Measurements from ENCODE around the gene FAM120B.
A peak's percentile ranks its signal among the peaks of the same experiment; 100 is the strongest.

Gene FAM120B

GRCh38 chr6:170404697-170405096, 98.1 kb downstream of the FAM120B start:
- no peak for ATAC-seq
- TF ChIP-seq ZNF70 (CRISPR knock-in tag; IDR thresholded peaks at IDR 0.05) (no peak), ZC3H10 (CRISPR knock-in tag; IDR thresholded peaks at IDR 0.05) (no peak), SNAI2 (CRISPR knock-in tag; IDR thresholded peaks at IDR 0.05) (no peak), ZFP3 (CRISPR knock-in tag; IDR thresholded peaks at IDR 0.05) (no peak), GLIS3 (CRISPR knock-in tag; IDR thresholded peaks at IDR 0.05) (no peak), BACH2 (CRISPR knock-in tag; IDR thresholded peaks at IDR 0.05; ENCODE audit: borderline replicate concordance) (no peak)

- ATAC-seq: peak; percentile 91
- TF ChIP-seq SNAI2 (CRISPR knock-in tag; IDR thresholded peaks at IDR 0.05) (no peak), BACH2 (CRISPR knock-in tag; IDR thresholded peaks at IDR 0.05; ENCODE audit: borderline replicate concordance) (no peak), ISL1 (CRISPR knock-in tag; IDR thresholded peaks at IDR 0.05) (peak; percentile 72; the same call in 1 of the 2 replicates), OSR1 (CRISPR knock-in tag; IDR thresholded peaks at IDR 0.05) (no peak)
- TF ChIP-seq, protein P1, sequence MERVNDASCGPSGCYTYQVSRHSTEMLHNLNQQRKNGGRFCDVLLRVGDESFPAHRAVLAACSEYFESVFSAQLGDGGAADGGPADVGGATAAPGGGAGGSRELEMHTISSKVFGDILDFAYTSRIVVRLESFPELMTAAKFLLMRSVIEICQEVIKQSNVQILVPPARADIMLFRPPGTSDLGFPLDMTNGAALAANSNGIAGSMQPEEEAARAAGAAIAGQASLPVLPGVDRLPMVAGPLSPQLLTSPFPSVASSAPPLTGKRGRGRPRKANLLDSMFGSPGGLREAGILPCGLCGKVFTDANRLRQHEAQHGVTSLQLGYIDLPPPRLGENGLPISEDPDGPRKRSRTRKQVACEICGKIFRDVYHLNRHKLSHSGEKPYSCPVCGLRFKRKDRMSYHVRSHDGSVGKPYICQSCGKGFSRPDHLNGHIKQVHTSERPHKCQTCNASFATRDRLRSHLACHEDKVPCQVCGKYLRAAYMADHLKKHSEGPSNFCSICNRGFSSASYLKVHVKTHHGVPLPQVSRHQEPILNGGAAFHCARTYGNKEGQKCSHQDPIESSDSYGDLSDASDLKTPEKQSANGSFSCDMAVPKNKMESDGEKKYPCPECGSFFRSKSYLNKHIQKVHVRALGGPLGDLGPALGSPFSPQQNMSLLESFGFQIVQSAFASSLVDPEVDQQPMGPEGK (CRISPR knock-in tag; IDR thresholded peaks at IDR 0.05; ENCODE audit: borderline replicate concordance): peak; percentile 62; the same call in 1 of the 2 replicates
Observed at GRCh38 chr6:170405311-170405975, 98.9 kb downstream of the FAM120B start.

GRCh38 chr6:170407200-170407599, 100.6 kb downstream of the FAM120B start:
- TF ChIP-seq OSR1 (CRISPR knock-in tag; IDR thresholded peaks at IDR 0.05) (no peak), TOX (CRISPR knock-in tag; IDR thresholded peaks at IDR 0.05; ENCODE audit: borderline replicate concordance) (no peak), ESRRG (CRISPR knock-in tag; IDR thresholded peaks at IDR 0.05) (no peak), PPARA (CRISPR knock-in tag; IDR thresholded peaks at IDR 0.05; ENCODE audit: borderline replicate concordance) (no peak), ARNTL (CRISPR knock-in tag; IDR thresholded peaks at IDR 0.05; ENCODE audit: borderline replicate concordance, low read depth) (no peak), TCF4 (CRISPR knock-in tag; IDR thresholded peaks at IDR 0.05; ENCODE audit: borderline replicate concordance) (no peak), ZNF70 (CRISPR knock-in tag; IDR thresholded peaks at IDR 0.05) (no peak), TSHZ2 (CRISPR knock-in tag; IDR thresholded peaks at IDR 0.05) (no peak), ZC3H10 (CRISPR knock-in tag; IDR thresholded peaks at IDR 0.05) (no peak), BACH2 (CRISPR knock-in tag; IDR thresholded peaks at IDR 0.05; ENCODE audit: borderline replicate concordance) (no peak), CSDC2 (CRISPR knock-in tag; IDR thresholded peaks at IDR 0.05) (no peak), RARB (CRISPR knock-in tag; IDR thresholded peaks at IDR 0.05) (no peak), ZFP3 (CRISPR knock-in tag; IDR thresholded peaks at IDR 0.05) (no peak)
- TF ChIP-seq, protein P2, sequence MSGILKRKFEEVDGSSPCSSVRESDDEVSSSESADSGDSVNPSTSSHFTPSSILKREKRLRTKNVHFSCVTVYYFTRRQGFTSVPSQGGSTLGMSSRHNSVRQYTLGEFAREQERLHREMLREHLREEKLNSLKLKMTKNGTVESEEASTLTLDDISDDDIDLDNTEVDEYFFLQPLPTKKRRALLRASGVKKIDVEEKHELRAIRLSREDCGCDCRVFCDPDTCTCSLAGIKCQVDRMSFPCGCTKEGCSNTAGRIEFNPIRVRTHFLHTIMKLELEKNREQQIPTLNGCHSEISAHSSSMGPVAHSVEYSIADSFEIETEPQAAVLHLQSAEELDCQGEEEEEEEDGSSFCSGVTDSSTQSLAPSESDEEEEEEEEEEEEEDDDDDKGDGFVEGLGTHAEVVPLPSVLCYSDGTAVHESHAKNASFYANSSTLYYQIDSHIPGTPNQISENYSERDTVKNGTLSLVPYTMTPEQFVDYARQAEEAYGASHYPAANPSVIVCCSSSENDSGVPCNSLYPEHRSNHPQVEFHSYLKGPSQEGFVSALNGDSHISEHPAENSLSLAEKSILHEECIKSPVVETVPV (CRISPR knock-in tag; IDR thresholded peaks at IDR 0.05): no peak
- TF ChIP-seq, protein P3, sequence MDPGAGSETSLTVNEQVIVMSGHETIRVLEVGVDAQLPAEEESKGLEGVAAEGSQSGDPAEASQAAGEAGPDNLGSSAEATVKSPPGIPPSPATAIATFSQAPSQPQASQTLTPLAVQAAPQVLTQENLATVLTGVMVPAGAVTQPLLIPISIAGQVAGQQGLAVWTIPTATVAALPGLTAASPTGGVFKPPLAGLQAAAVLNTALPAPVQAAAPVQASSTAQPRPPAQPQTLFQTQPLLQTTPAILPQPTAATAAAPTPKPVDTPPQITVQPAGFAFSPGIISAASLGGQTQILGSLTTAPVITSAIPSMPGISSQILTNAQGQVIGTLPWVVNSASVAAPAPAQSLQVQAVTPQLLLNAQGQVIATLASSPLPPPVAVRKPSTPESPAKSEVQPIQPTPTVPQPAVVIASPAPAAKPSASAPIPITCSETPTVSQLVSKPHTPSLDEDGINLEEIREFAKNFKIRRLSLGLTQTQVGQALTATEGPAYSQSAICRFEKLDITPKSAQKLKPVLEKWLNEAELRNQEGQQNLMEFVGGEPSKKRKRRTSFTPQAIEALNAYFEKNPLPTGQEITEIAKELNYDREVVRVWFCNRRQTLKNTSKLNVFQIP (CRISPR knock-in tag; IDR thresholded peaks at IDR 0.05; ENCODE audit: borderline replicate concordance, low read depth): no peak
- no peak for ATAC-seq

GRCh38 chr6:170407932-170408331, 101.4 kb downstream of the FAM120B start:
- no peak for ATAC-seq
- TF ChIP-seq ZFP30 (CRISPR knock-in tag; IDR thresholded peaks at IDR 0.05) (no peak), BACH2 (CRISPR knock-in tag; IDR thresholded peaks at IDR 0.05; ENCODE audit: borderline replicate concordance) (no peak), SNAI2 (CRISPR knock-in tag; IDR thresholded peaks at IDR 0.05) (no peak), ZFP3 (CRISPR knock-in tag; IDR thresholded peaks at IDR 0.05) (no peak), OSR1 (CRISPR knock-in tag; IDR thresholded peaks at IDR 0.05) (no peak), ARNTL (CRISPR knock-in tag; IDR thresholded peaks at IDR 0.05; ENCODE audit: borderline replicate concordance, low read depth) (no peak), ZNF8 (CRISPR knock-in tag; IDR thresholded peaks at IDR 0.05) (no peak), CSDC2 (CRISPR knock-in tag; IDR thresholded peaks at IDR 0.05) (no peak), ZC3H10 (CRISPR knock-in tag; IDR thresholded peaks at IDR 0.05) (no peak), TCF4 (CRISPR knock-in tag; IDR thresholded peaks at IDR 0.05; ENCODE audit: borderline replicate concordance) (no peak), ESRRG (CRISPR knock-in tag; IDR thresholded peaks at IDR 0.05) (no peak), ISL1 (CRISPR knock-in tag; IDR thresholded peaks at IDR 0.05) (no peak), PPARA (CRISPR knock-in tag; IDR thresholded peaks at IDR 0.05; ENCODE audit: borderline replicate concordance) (no peak)
- TF ChIP-seq, protein P3 (CRISPR knock-in tag; IDR thresholded peaks at IDR 0.05; ENCODE audit: borderline replicate concordance, low read depth): no peak
- TF ChIP-seq, protein P1 (CRISPR knock-in tag; IDR thresholded peaks at IDR 0.05; ENCODE audit: borderline replicate concordance): no peak
